GM19238 (cell line): ENCODE results near the gene BLM.

Experiments used
- DNase-seq: peaks from one replicate; pipeline ENCODE4 v3.0.0; 2011; ENCODE audit warnings: low spot score; ENCODE audit not compliant: insufficient read length

BLM gene

GRCh38 chr15:90691369-90691768 lies 25.8 kb upstream of the BLM start:
- no peak for DNase-seq

GRCh38 chr15:90691982-90692773 lies 25.0 kb upstream of the BLM start:
- DNase-seq: no peak

GRCh38 chr15:90694987-90695386 lies 22.2 kb upstream of the BLM start:
- DNase-seq: no peak

- no peak for DNase-seq
Observed at GRCh38 chr15:90697175-90697574, 20.0 kb upstream of the BLM start.

- DNase-seq: no peak
Observed at GRCh38 chr15:90698629-90699028, 18.5 kb upstream of the BLM start.

- no peak for DNase-seq
Observed at GRCh38 chr15:90701048-90701447, 16.1 kb upstream of the BLM start.

GRCh38 chr15:90701880-90702630 lies 15.1 kb upstream of the BLM start:
- DNase-seq: no peak

- DNase-seq: no peak
Observed at GRCh38 chr15:90703455-90703854, 13.7 kb upstream of the BLM start.

- no peak for DNase-seq
Observed at GRCh38 chr15:90705212-90705611, 11.9 kb upstream of the BLM start.

- DNase-seq: no peak
Observed at GRCh38 chr15:90706394-90707327, 10.5 kb upstream of the BLM start.

- DNase-seq: no peak
Observed at GRCh38 chr15:90707489-90707888, 9.7 kb upstream of the BLM start.

- no peak for DNase-seq
Observed at GRCh38 chr15:90708516-90708915, 8.6 kb upstream of the BLM start.

GRCh38 chr15:90709278-90709677 lies 7.9 kb upstream of the BLM start:
- no peak for DNase-seq

- DNase-seq: no peak
Observed at GRCh38 chr15:90710436-90711027, 6.6 kb upstream of the BLM start.

GRCh38 chr15:90711418-90711824 lies 5.7 kb upstream of the BLM start:
- DNase-seq: no peak

GRCh38 chr15:90711842-90712241 lies 5.3 kb upstream of the BLM start:
- DNase-seq: no peak

GRCh38 chr15:90713081-90713480 lies 4.1 kb upstream of the BLM start:
- DNase-seq: no peak

GRCh38 chr15:90716317-90716975 lies 700 bp upstream of the BLM start:
- no peak for DNase-seq

- no peak for DNase-seq
Observed at GRCh38 chr15:90718232-90718631, 1.1 kb downstream of the BLM start.

GRCh38 chr15:90720131-90720530 lies 3.0 kb downstream of the BLM start:
- DNase-seq: no peak

GRCh38 chr15:90729261-90729660 lies 12.1 kb downstream of the BLM start:
- no peak for DNase-seq
